ENCODE measurements around the gene SSBP2.
"Not testable (repeated sequence)": the region's sequence is repeated elsewhere in the genome, so short reads cannot be mapped to it uniquely, and the experiment has no call there.

The SSBP2 gene

DNA sequence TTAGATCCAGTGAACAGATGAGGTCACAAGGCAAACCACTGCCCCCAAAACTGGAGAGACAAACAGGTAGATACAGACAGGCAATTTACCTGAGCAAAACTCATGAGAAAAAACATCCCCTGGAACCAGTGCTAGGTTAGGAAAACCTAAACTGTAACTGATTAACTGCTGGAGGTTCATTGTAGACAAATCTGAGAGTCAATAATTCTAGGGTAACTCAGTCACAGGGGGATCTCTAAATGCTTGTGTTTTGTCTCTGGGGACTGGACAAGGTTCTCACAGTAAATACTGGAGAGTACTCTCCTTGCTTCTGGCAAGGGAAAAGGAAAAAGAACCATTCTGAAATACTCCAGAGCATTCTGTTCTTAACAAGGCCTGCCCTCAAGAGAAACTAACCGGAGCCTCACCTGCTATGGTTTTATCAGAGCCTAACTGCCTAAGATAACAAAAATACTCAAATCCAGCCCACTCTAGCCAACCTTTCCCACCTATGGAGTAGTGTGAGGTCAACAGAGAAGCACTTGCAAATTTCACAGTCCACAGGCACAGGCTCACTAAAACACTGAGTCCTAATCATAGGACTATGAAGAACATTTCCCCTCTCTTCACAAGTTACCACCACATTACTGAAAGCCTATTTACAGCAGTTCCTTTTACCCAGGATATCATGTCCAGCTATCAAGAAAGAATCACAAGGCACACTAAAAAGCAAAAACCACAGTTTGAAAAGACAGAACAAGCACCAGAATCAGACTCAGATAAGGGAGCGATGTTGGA lies 217.1 kb downstream of the SSBP2 start:
- DNase-seq (ENCODE audit: low read depth in 1 of 2, low spot score in 1 of 2) = no peak

DNA sequence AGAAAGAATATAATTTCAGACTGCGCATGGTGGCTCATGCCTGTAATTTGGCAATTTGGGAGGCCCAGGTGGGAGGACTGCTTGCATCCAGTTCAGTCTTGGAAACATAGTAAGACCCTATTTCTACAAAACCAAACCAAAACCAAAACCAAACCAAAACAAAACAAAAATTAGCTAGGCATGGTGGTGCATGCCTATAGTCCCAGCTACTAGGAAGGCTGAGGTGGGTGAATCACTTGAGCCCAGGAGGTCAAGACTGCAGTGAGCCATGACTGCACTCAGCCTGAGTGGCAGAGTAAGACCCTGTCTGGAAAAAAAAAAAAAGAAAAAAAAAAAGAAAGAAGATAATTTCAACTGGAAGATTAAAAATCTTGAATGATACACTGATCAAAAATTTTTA lies 220.0 kb downstream of the SSBP2 start:
- no peak for DNase-seq (ENCODE audit: low read depth in 1 of 2, low spot score in 1 of 2)

DNA sequence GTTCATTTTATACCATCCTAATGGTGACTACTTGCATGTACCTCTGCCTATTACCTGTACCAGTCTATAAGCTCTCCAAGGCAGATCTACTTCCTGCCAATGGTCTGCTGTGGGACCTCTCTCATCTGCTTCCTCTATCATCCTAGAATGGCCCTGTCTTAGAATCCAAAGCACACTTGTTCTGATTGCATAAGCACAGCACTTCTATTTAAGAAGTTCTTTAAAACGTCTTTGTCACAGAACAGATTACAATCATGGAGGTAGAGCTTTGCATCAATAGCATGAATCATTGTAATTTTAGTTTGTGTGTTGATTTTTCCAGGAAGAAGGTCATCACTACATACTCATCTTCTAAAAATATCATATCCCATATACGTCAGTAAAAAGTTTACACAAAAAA lies 225.2 kb downstream of the SSBP2 start:
- no peak for DNase-seq (ENCODE audit: low read depth in 1 of 2, low spot score in 1 of 2)

DNA sequence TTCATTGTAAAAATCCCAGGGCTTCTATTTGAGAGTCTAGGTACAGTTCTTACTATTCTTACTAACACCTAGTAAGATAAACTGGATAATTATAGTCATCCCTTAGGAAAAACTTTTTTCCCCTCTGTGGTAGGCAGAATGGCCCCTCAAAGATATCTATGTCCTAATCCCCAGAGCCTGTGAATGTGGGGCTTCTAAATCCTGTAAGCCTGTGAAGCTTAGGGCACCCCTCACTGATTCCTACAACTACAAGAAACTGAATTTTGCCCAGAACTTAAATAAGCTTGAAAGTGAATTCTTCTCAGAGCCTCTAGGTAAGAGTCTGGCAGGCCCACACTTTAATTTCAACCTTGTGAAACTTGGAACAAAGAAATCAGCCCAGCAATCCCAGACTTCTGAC lies 226.9 kb downstream of the SSBP2 start:
- no peak for DNase-seq (ENCODE audit: low read depth in 1 of 2, low spot score in 1 of 2)

DNA sequence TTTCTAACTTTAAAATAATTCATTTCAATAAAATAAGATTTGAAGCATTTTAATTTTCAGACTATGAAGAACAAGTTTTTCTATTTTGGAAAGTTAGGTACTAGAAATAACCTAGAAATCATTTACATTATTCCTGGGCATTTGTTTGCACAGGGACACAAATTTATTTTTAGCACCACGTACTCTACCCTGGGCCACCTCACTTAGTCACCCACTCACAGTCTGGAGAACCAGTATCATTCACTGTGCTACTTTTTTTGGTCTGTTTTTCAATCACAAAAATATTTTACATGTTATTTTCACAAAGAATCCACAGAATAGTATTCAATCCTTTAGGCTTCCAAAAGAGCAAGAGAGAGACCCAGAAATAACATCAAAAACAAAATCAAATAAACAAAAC lies 228.3 kb downstream of the SSBP2 start:
- DNase-seq (ENCODE audit: low read depth in 1 of 2, low spot score in 1 of 2) = no peak

DNA sequence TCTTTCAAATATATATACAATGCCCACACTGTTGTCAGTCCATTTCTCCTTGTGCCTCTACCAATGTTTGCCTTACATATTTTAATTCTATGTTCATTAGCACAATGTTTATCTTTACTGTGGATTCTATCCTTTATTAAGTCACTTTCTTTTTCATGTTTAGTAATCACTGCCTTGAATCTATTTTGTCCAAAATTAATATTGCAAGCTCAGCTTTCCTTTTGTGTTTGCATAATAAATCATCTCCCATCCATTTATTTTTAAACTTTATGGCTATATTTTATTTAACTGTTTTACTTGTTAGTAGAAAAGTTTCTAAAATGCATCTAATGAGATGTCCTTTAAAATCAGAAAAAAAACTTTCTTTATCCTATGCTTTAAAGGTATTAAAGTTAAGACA lies 230.1 kb downstream of the SSBP2 start:
- DNase-seq (ENCODE audit: low read depth in 1 of 2, low spot score in 1 of 2) = no peak

DNA sequence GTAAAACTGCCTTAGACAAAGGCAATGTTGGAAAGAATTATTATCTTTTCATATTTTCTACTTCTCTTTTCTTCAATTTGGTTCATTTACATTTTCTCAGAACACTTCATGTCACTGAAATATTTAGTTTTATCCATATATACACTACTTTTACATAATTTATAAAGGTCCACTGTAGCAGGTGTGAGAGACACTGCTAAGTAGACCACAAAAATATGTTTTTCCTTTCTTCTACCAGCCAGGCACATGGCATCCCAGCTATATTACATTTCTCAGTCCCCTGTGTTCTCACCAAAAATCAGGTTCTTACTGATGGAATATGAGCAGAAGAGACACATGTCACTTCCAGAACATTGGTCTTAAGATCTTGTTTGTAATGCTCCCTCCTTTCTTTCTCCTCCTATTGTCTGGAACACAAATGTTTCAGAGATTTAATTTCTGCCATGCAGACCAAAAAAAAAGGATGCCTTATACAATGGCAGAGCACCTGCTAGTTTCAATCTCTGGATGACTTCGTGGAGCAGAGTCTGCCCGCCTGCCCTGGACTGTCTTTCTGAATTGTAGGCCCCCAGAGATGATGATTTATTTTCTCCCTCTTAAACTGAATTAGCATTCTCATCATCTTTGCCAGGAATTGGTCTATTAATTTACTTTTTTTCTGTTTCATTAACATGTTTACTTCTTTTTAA lies 231.5 kb downstream of the SSBP2 start:
- DNase-seq (ENCODE audit: low read depth in 1 of 2, low spot score in 1 of 2) = no peak

DNA sequence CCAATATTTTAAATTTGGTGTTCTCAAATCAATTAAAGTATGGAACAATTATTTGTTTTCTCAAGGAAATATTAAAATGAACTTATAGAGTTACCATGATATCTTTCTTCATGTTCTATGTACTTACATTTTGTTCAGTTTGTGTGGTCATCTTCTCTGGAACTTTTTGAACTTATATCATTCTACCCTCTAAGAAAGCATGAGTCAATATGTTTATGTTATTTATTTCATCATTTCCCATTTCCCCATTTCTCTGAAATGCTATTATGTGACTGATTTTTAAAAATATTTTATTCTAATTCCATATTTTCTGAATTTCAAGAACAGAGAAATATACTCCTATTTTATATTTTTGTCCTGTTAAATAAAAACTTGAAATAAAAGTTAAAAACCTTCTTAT lies 233.4 kb downstream of the SSBP2 start:
- no peak for DNase-seq (ENCODE audit: low read depth in 1 of 2, low spot score in 1 of 2)

DNA sequence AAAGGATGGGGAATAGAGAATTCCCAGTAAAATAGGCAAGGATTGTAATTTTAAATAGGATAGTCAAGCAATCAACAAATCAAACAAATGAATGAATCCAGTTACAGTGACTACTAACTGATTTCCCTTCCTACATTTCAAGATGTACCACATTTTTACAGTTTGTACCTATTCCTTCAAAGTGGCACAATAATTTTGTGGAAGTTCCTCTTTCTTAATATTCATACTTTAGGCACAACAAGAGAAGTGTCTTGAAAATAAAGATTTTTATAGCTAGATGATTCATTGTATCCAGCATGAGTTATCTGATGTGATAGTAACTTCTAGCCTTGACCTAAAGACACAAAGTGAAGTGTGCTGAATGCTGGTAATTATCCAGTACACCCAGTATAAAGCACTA lies 234.8 kb downstream of the SSBP2 start:
- no peak for DNase-seq (ENCODE audit: low read depth in 1 of 2, low spot score in 1 of 2)

DNA sequence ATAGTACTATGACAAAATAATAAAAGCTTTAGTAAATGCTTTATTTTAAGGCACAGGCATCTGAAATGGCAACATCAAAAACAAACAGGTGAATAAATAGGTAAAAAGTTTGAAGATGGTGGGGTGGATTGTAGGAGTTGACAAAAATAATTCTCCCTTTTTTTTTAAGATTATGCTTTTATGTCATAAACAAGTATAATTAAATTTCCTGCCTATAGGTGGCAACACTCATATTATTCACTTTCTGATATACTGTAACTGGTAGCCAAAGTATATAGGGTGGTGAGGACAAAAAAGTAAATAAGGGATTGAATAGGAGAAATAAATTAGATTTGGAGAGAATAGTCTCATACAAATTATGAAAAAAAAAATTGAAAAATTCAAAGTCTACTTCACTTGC lies 236.9 kb downstream of the SSBP2 start:
- DNase-seq (ENCODE audit: low read depth in 1 of 2, low spot score in 1 of 2) = no peak

DNA sequence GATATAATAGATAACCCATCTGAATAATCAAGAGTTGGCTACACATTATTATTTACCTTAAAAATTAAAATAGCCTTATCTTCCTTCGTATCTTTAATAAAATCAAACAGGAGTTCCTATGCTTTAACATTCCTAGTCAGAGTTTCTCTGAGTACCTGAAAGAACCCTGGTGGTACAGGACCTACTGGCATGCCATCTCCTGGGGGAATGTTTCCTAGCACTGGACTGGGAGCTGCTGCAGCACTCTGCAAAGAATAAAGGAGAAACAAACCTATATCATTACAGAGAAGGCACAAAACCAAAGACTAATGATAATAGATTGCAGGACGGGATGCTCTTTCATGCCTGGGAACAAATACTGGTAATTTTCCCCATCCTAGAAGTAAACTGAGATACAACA lies 237.4 kb downstream of the SSBP2 start:
- no peak for DNase-seq (ENCODE audit: low read depth in 1 of 2, low spot score in 1 of 2)

DNA sequence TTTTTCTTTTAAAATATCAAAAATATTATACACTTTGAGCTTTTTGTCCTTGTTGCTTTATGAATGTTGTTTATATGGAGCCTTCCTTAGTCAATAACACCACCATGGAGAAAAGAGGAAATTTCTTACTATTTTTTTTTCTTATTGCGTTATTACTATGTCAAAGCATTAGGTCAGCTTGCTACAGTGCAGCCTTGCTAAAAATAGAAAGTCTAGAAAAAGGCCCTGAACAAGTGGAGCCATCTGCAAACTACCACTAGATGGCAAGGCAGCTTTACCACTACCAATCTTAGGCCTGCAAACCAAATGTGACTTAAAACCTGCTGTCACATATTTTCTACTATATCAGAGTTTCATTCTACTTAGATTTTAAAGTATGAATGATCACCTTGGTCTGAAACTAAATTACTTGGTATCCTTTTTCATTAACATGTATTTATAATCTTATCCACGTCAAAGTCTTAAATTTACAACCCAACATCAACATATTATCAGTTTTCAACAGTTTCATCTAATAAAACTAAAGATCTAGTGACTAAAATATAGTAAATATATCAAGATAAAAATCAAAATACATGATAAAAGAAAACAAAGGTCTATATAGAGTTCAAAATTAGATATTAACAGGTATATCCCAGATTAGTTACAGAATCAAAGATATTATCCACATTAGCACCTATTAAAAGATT lies 243.9 kb downstream of the SSBP2 start:
- no peak for DNase-seq (ENCODE audit: low read depth in 1 of 2, low spot score in 1 of 2)

DNA sequence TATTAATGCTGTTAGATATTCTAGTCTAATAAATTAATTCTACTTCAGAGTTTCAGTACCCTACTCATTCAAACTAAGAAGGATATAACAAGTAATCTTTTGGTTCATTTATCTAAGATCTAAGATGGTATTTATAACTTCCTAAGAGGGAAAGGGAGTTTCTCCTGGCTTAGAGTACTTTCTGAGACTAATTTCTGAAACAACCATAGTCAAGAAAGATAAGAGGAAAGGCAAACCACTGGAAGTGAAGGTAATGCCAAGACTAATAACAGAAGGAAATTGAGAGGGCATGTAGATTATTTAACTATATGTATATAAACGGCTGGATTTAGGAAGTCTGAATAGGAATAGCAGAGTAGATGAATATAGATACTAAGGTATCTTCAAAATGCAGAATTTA lies 244.5 kb downstream of the SSBP2 start:
- no peak for DNase-seq (ENCODE audit: low read depth in 1 of 2, low spot score in 1 of 2)

DNA sequence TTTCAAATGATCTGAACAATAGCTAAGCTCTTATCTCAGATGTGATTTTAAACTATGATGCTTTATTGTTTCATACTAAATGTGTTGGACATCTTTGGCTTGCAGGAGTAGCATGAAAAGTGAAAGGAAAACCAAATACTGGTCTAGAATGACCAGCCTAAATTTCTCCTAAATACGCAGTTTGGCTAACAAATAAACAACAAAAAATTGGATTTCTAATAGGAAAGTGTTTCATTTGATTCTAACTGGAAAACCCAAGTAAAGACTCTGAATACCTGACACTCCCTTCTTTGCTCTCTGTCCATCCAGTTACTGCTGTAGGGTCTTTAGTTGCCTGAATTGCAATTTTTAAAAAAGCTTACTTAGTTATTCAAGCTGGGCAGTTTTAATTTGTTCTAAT lies 245.2 kb downstream of the SSBP2 start:
- no peak for DNase-seq (ENCODE audit: low read depth in 1 of 2, low spot score in 1 of 2)

DNA sequence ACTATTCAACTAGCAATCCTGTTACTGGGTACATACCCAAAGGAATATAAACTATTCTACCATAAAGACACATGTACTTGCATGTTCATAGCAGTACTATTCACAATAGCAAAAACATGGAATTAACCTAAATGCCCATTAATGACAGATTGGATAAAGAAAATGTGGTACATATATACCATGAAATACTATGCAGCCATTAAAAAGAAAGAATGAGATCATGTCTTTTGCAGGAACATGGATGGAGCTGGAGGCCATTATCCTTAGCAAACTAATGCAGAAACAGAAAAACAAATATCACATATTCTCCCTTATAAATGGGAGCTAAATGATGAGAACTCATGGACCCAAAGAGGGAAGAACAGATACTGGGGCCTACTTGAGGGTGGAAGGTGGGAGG lies 247.3 kb downstream of the SSBP2 start:
- not testable (repeated sequence) for DNase-seq (ENCODE audit: low read depth in 1 of 2, low spot score in 1 of 2)

DNA sequence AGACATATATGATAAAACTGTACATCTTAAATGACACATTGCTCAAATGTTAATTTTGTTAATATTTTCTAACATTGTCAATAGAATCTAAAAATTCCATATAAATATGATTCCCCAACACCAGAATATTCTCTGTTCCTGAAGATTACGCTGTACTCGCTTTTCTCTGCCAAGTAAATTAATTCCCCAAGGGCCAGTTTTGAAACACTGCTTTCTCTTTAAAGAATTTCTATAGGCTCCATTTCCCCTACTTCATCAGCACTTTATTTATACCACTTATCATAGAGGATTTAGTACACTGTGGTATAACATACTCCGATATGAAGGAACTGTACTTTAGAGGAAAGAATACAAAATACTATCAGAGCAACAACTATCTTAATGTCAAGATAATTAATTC lies 255.6 kb downstream of the SSBP2 start:
- no peak for DNase-seq (ENCODE audit: low read depth in 1 of 2, low spot score in 1 of 2)

DNA sequence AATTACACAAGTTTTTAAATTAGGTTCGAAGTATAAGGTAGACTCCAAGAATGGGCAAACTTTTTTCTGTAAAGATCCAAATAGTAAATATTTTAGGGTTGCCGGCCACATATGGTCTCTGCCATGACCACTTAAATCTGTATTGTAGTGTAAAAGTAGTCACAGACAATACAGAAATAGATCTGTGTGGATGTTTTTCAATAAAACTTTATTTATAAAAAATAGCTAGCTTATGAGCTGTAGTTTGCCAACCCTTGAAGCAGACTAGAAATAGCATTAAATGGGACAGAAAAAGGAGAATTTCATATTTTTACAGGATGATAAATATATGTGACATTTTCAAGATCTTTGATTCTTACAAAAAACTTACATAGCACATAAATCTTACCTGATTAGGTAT lies 262.0 kb downstream of the SSBP2 start:
- no peak for DNase-seq (ENCODE audit: low read depth in 1 of 2, low spot score in 1 of 2)

DNA sequence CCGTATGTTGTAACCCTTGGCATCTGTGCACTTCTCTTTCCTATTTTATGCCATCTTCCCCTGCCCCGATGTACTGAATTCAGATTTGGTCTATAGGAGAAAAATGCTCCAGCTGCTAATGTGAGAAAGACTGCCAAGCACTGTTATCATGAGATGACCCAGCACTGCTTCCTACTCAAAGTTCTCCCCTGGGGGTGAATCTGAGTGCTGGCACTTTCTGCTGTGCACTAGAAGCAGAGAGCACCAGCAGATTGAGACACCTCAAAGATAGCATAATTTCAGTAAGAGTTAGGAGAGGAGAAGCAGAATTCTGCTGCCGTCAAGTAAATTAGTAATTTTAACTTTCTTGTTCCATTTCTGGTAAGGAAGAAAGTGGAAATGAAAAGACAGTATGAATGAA lies 264.2 kb downstream of the SSBP2 start:
- no peak for DNase-seq (ENCODE audit: low read depth in 1 of 2, low spot score in 1 of 2)

DNA sequence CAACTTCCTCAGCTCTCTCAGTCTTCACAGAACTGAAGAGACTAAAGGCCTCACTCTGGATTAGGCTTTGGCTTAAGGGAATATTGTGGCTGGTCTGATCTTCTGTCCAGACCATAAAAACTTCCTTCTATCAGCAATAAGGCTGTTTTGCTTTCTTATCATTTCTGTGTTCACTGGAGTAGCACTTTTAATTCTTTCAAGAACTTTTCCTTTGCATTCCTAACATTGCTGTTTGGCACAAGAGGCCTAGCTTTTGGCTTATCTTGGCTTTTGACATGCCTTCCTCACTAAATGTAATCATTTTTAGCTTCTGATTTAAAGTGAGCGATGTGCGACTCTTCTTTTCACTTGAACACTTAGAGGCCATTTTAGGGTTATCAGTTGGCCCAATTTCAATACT lies 268.3 kb downstream of the SSBP2 start:
- no peak for DNase-seq (ENCODE audit: low read depth in 1 of 2, low spot score in 1 of 2)

DNA sequence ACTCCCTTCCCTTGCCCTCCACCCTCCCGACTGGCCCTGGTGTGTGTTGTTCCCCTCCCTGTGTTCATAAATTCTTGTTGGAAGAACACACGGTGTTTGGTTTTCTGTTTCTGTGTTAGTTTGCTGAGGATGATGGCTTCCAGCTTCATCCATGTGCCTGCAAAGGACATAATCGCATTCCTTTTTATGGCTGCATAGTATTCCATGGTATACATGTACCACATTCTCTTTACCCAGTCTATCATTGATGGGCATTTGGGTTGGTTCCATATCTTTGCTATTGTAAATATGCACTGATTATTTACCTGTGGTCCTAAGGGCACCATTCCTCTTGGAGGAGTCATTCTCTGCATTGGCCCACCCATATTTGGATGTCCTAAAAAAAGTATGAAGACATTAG lies 277.5 kb downstream of the SSBP2 start:
- DNase-seq (ENCODE audit: low read depth in 1 of 2, low spot score in 1 of 2) = not testable (repeated sequence)

DNA sequence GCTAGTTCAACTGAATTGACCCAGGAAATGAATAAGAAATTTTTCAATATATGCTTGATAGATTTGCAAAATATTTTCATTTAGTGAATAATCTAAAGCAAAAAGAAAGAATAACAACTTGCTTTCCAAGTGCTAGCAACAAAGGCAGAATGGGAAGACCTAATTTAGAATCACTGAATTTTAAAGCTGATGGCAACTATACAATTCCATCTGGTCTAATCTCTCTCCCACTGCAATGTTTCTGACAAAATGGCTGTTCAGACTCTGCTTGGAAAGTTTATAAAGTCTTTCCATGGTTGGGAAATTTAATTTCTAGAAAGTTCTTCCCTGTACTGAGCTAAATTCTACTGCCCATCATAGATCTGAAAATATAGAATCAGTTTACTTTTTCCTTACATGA lies 281.2 kb downstream of the SSBP2 start:
- no peak for DNase-seq (ENCODE audit: low read depth in 1 of 2, low spot score in 1 of 2)

DNA sequence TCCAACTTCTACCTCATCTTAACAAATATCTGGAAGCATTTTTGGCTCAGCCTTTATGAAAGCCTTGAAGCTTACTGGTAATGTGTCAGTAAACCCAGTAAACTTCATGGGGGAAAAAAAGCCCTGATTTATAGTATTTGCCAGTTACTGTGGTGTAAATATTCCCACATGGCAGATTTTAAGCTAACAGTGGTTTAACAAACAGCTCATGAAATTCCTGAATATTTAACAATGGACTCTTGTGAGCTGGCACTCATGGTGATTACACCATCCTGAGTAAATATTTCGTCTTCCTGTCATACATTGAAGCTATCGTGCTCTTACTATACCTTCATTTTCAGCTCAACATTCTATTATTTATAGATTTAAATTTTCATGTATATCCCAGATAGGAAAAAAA lies 300.0 kb downstream of the SSBP2 start:
- DNase-seq (ENCODE audit: low read depth in 1 of 2, low spot score in 1 of 2) = no peak
